OCI-LY1 (cell line): ENCODE measurements around the gene FAM240A.

ENCODE experiments used
- CTCF ChIP-seq: fragments of 200-600 bp; sonication (generic), shearing (Covaris generic); IDR thresholded peaks from 2 replicates; pipeline ENCODE4 v1.5.1; 2017; ENCODE audit warnings: mild to moderate bottlenecking, antibody characterized with exemption, low read length, moderate library complexity, mixed read lengths
- EZH2 ChIP-seq: fragments of 200-600 bp; sonication (generic), shearing (Covaris generic); IDR thresholded peaks from 2 replicates; pipeline ENCODE4 v1.8.0; 2017; ENCODE audit warnings: borderline replicate concordance, mixed run types, mild to moderate bottlenecking, antibody characterized with exemption, low read length, moderate library complexity, mixed read lengths

- no peak for TF ChIP-seq CTCF
- no peak for TF ChIP-seq EZH2
These were observed 56.3 kb downstream of the FAM240A start for GRCh38 chr3:46668591-46668990.
